Panc1 (cell line): ENCODE results near the gene DGLUCY. TPM values are rescaled to one million over a fixed set of nuclear protein-coding genes. Genes with fewer than 3 reads are reported as not detected.

Experiments
- ATAC-seq: fragments of 200-7000 bp; cut with Tn5 transposase; 2 replicates; pipeline ENCODE4 v1.9.1; 2020; ENCODE audit warnings: mild to moderate bottlenecking, moderate library complexity
- BruUV-seq: library from RNA; stranded (reverse); fragments of 400-500 nt; replicated peaks from 2 replicates; lab custom pipeline; 2021; lab: Mats Ljungman, UMichigan
- CTCF ChIA-PET: fragments of 300-600 bp; sonication (Branson Sonifier 250); formaldehyde crosslinking; loops from one replicate; lab custom pipeline; 2022; ENCODE audit warnings: antibody characterized with exemption; lab: Charles Lee
- POLR2A ChIA-PET: fragments of 300-600 bp; sonication (Branson Sonifier 250); formaldehyde crosslinking; loops from one replicate; lab custom pipeline; 2022; ENCODE audit warnings: antibody characterized with exemption; lab: Charles Lee
- DNase-seq: peaks from one replicate; pipeline ENCODE4 v3.0.0-alpha.2; 2010; ENCODE audit warnings: low read depth, low spot score
- H3K27ac ChIP-seq: 2 replicates; pipeline ENCODE4 v1.5.1; 2011; ENCODE audit warnings: mild to moderate bottlenecking, low read length, inconsistent platforms
- H3K27me3 ChIP-seq: fragments of 200-500 bp; sonication (Bioruptor generic); 2 replicates; pipeline ENCODE4 v1.6.0; 2014; ENCODE audit warnings: low read length, inconsistent platforms; ENCODE audit not compliant: control insufficient read depth, insufficient read depth
- H3K36me3 ChIP-seq: fragments of 200-500 bp; sonication (Bioruptor generic); 2 replicates; pipeline ENCODE4 v1.5.1; 2014; ENCODE audit warnings: inconsistent platforms, mild to moderate bottlenecking, low read length, moderate library complexity; ENCODE audit not compliant: control insufficient read depth, insufficient read depth
- H3K4me1 ChIP-seq: 2 replicates; pipeline ENCODE4 v1.5.1; 2011; ENCODE audit warnings: inconsistent platforms, mild to moderate bottlenecking, low read length, moderate library complexity; ENCODE audit not compliant: control insufficient read depth, insufficient read depth
- H3K4me3 ChIP-seq, 2 experiments: 2 replicates each; pipeline ENCODE4 v1.5.1; 2011 to 2012; ENCODE audit warnings: low read depth in 2 of 2, low read length in 2 of 2, mild to moderate bottlenecking in 2 of 2, inconsistent platforms in 1 of 2, moderate library complexity in 1 of 2
- H3K9me3 ChIP-seq: fragments of 200-500 bp; sonication (Bioruptor generic); 2 replicates; pipeline ENCODE4 v1.5.1; 2014; ENCODE audit warnings: low read depth, mild to moderate bottlenecking, inconsistent platforms, low read length, moderate library complexity; ENCODE audit not compliant: control insufficient read depth, insufficient read depth
- POLR2AphosphoS5 ChIP-seq: IDR thresholded peaks from 2 replicates; pipeline ENCODE4 v1.6.1; 2012; ENCODE audit warnings: mild to moderate bottlenecking, low read depth, low read length, moderate library complexity
- REST ChIP-seq, 2 experiments: IDR thresholded peaks; 2 replicates each; pipeline ENCODE4 v1.6.1; 2011 to 2012; ENCODE audit warnings: low read depth in 2 of 2, control low read depth in 1 of 2, low read length in 1 of 2, mild to moderate bottlenecking in 1 of 2, moderate library complexity in 1 of 2; ENCODE audit not compliant: insufficient read depth in 1 of 2
- SIN3A ChIP-seq: IDR thresholded peaks from 2 replicates; pipeline ENCODE4 v1.6.1; 2012; ENCODE audit warnings: low read depth, mild to moderate bottlenecking, low read length, moderate library complexity, borderline replicate concordance; ENCODE audit not compliant: insufficient read depth
- TCF7L2 ChIP-seq: IDR thresholded peaks from 2 replicates; pipeline ENCODE4 v1.6.1; 2011; ENCODE audit warnings: mild to moderate bottlenecking, low read depth, low read length, inconsistent platforms
- in situ Hi-C: cut with HindIII; loops from 2 replicates; pipeline ENCODE4 v1.10.0; 2016; ENCODE audit warnings: low sequenced_read_pairs, low pct_unique_long_range_greater_than_20kb
- intact Hi-C: fragments of 100-400 bp; cut with micrococcal nuclease; formaldehyde crosslinking; loops from one replicate; pipeline ENCODE4 v1.10.0; 2022; ENCODE audit not compliant: unreplicated experiment
- total RNA-seq: library from RNA; stranded (reverse); gene quantifications from one replicate; pipeline ENCODE4 v1.2.1, GENCODE V29; 2021; ENCODE audit not compliant: unreplicated experiment
- TF ChIP-seq, protein P1 (sequence below): fragments of 450-650 bp; IDR thresholded peaks from 2 replicates; pipeline ENCODE4 v1.5.1; 2017; ENCODE audit warnings: mild to moderate bottlenecking

DGLUCY gene
- total RNA-seq, 1 experiment from 2014 or later: 21.3 TPM

DNA sequence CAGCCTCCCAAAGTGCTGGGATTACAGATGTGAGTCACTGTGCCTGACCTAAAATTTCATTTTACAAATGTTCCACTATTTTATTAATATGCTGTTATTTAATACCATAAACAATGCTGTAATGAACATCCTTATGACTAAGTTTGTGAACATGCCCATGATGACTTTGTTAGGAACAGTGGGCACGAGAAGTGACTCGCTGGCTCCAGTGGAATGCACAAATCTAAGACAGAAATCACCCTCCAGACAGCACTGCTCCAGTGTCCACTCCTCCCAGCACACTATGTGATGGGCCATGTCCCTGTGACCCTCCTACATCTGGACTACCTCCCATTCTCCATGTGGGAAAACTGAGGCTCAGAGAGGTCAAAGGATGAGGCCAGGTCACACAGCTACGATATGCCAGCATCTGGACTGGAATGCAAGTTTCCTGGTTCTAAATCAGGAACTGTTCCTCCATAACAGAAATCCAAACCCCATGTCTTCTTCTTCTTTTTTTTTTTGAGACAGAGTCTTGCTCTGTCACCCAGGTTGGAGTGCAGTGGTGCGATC lies 72.7 kb downstream of the DGLUCY start:
- ChIA-PET CTCF (interaction anchor here (2.0 kb wide), 1 partner anchor 13 kb away, joined by 4 read pairs; no protein-coding TSS in a partner anchor), POLR2A (no interaction called here)
- no TSS peak for BruUV-seq
- in situ Hi-C loops: no loop called here
- DNase-seq (no peak), ATAC-seq (no peak)
- no peak overlapping the region for H3K27ac ChIP-seq
- intact Hi-C loops: no loop called here
- no peaks in the 10 kb centered on the region for H3K9me3 ChIP-seq
- no peaks in the 10 kb centered on the region for H3K4me1 ChIP-seq
- no peak overlapping the region for H3K4me3 ChIP-seq
- TF ChIP-seq, protein P1, sequence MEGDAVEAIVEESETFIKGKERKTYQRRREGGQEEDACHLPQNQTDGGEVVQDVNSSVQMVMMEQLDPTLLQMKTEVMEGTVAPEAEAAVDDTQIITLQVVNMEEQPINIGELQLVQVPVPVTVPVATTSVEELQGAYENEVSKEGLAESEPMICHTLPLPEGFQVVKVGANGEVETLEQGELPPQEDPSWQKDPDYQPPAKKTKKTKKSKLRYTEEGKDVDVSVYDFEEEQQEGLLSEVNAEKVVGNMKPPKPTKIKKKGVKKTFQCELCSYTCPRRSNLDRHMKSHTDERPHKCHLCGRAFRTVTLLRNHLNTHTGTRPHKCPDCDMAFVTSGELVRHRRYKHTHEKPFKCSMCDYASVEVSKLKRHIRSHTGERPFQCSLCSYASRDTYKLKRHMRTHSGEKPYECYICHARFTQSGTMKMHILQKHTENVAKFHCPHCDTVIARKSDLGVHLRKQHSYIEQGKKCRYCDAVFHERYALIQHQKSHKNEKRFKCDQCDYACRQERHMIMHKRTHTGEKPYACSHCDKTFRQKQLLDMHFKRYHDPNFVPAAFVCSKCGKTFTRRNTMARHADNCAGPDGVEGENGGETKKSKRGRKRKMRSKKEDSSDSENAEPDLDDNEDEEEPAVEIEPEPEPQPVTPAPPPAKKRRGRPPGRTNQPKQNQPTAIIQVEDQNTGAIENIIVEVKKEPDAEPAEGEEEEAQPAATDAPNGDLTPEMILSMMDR: no peak
- TF ChIP-seq TCF7L2: no peak
- TF ChIP-seq SIN3A: no peak
- no peak for TF ChIP-seq REST (IDR thresholded peaks at IDR 0.05; ENCODE audit: insufficient read depth in 1 of 2, low read depth in 2 of 2, low read length in 1 of 2)
- no peak for TF ChIP-seq POLR2AphosphoS5
- no peaks in the 10 kb centered on the region for H3K27me3 ChIP-seq
- H3K36me3 ChIP-seq: no peaks in the 10 kb centered on the region

- H3K4me1 ChIP-seq: no peaks in the 10 kb centered on the region
- no peaks in the 10 kb centered on the region for H3K27me3 ChIP-seq
- ATAC-seq (no peak), DNase-seq (no peak)
- H3K4me3 ChIP-seq: no peak overlapping the region
- intact Hi-C loops: no loop called here
- CTCF ChIA-PET: no interaction called here
- POLR2A ChIA-PET: no interaction called here
- no TSS peak for BruUV-seq
- H3K27ac ChIP-seq: no peak overlapping the region
- in situ Hi-C loops: no loop called here
- H3K36me3 ChIP-seq: no peaks in the 10 kb centered on the region
- no peaks in the 10 kb centered on the region for H3K9me3 ChIP-seq
- no peak for TF ChIP-seq REST (IDR thresholded peaks at IDR 0.05; ENCODE audit: insufficient read depth in 1 of 2, low read depth in 2 of 2, low read length in 1 of 2)
- no peak for TF ChIP-seq POLR2AphosphoS5
- TF ChIP-seq, protein P1: no peak
- TF ChIP-seq TCF7L2: no peak
- TF ChIP-seq SIN3A: no peak
These were observed 73.4 kb downstream of the DGLUCY start for GRCh38 chr14:91187271-91187670.
